ENCODE data around the gene HS3ST5. TPM values are rescaled to one million over a fixed set of nuclear protein-coding genes. Genes with fewer than 3 reads are reported as not detected.

Gene HS3ST5
- total RNA-seq, 1 experiment from 2014 or later = 0.29 TPM

DNA sequence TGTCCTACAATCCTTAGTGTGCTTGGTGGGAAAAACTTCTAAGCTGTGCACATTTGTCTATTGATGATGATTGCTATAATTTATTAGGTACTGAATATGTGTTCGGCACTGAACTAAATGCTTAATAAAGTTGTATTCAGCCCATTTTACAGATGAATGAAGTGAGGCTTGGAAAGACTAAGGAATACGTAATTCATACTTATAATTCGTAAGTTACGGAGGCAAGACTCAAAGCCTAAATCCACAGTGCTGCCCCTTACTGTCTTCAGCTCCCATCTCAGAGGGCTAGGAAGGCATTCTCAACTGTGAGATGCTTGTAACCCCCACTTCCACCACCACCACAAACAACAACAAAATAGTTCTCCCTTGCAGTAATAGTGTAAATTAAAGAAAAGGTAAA is 171.3 kb downstream of the HS3ST5 start:
- ChIA-PET CTCF (no interaction called here), POLR2A (no interaction called here)
- no peaks in the 10 kb centered on the region for H3K9me3 ChIP-seq
- H3K9me3 Mint-ChIP-seq (ENCODE audit: unreplicated experiment) = no peaks in the 10 kb centered on the region
- H3K27me3 ChIP-seq (replicated peaks; ENCODE audit: control insufficient read depth, insufficient read depth, low read length) = no peaks in the 10 kb centered on the region
- peaks cover 26% of the 10 kb centered on the region for H3K4me1 Mint-ChIP-seq (ENCODE audit: low read depth, unreplicated experiment)
- no peak overlapping the region for H3K4me3 Mint-ChIP-seq (ENCODE audit: unreplicated experiment)
- H3K36me3 ChIP-seq (ENCODE audit: control insufficient read depth, insufficient read depth, low read length) = no peaks in the 10 kb centered on the region
- no peaks in the 10 kb centered on the region for H3K36me3 Mint-ChIP-seq (ENCODE audit: insufficient read depth, unreplicated experiment)
- intact Hi-C loops (cut with micrococcal nuclease; ENCODE audit: unreplicated experiment) = no loop called here
- H3K27me3 Mint-ChIP-seq (ENCODE audit: insufficient read depth, unreplicated experiment) = no peaks in the 10 kb centered on the region
- DNase-seq = no peak
- no peak overlapping the region for H3K27ac Mint-ChIP-seq (ENCODE audit: unreplicated experiment)
- BruUV-seq (replicated peaks) = no TSS peak
- no peak overlapping the region for H3K4me3 ChIP-seq (ENCODE audit: low read depth, low read length)
- TF ChIP-seq, protein P1, sequence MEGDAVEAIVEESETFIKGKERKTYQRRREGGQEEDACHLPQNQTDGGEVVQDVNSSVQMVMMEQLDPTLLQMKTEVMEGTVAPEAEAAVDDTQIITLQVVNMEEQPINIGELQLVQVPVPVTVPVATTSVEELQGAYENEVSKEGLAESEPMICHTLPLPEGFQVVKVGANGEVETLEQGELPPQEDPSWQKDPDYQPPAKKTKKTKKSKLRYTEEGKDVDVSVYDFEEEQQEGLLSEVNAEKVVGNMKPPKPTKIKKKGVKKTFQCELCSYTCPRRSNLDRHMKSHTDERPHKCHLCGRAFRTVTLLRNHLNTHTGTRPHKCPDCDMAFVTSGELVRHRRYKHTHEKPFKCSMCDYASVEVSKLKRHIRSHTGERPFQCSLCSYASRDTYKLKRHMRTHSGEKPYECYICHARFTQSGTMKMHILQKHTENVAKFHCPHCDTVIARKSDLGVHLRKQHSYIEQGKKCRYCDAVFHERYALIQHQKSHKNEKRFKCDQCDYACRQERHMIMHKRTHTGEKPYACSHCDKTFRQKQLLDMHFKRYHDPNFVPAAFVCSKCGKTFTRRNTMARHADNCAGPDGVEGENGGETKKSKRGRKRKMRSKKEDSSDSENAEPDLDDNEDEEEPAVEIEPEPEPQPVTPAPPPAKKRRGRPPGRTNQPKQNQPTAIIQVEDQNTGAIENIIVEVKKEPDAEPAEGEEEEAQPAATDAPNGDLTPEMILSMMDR (IDR thresholded peaks at IDR 0.05; ENCODE audit: insufficient read depth in 1 of 2, low read depth in 1 of 2, low read length in 1 of 2, severe bottlenecking in 1 of 2, unreplicated experiment in 1 of 2) = no peak
- peaks cover 35% of the 10 kb centered on the region for H3K4me1 ChIP-seq

DNA sequence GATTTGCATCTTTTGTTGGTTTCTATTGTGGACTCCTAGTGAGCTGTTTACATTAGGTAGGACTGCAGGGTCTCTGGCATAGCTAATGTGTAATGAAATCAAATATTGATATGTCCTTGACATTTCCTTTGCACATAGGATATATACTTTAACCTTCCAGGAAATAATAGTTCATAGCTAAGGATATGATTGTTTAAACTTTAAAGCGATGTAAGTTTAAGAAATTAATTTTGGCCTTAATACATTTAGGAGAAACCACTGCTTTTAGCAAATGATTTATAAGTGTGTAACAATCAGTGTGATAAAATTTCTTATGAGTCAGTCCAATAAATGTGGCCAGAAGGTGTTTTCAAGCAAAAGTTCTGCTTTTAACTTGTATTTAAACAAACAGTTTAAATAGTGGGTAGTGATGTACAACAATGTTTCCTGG is 171.8 kb downstream of the HS3ST5 start:
- no peaks in the 10 kb centered on the region for H3K9me3 Mint-ChIP-seq (ENCODE audit: unreplicated experiment)
- H3K27ac Mint-ChIP-seq (ENCODE audit: unreplicated experiment) = no peak overlapping the region
- intact Hi-C loops (cut with micrococcal nuclease; ENCODE audit: unreplicated experiment) = no loop called here
- Histone ChIP-seq H3K27me3 (replicated peaks; ENCODE audit: control insufficient read depth, insufficient read depth, low read length) (no peaks in the 10 kb centered on the region), H3K36me3 (ENCODE audit: control insufficient read depth, insufficient read depth, low read length) (no peaks in the 10 kb centered on the region), H3K4me3 (ENCODE audit: low read depth, low read length) (no peak overlapping the region), H3K9me3 (no peaks in the 10 kb centered on the region), H3K4me1 (peaks cover 35% of the 10 kb centered on the region)
- DNase-seq = no peak
- H3K27me3 Mint-ChIP-seq (ENCODE audit: insufficient read depth, unreplicated experiment) = no peaks in the 10 kb centered on the region
- no TSS peak for BruUV-seq (replicated peaks)
- no peak overlapping the region for H3K4me3 Mint-ChIP-seq (ENCODE audit: unreplicated experiment)
- H3K36me3 Mint-ChIP-seq (ENCODE audit: insufficient read depth, unreplicated experiment) = no peaks in the 10 kb centered on the region
- POLR2A ChIA-PET = no interaction called here
- peaks cover 26% of the 10 kb centered on the region for H3K4me1 Mint-ChIP-seq (ENCODE audit: low read depth, unreplicated experiment)
- TF ChIP-seq, protein P1 (IDR thresholded peaks at IDR 0.05; ENCODE audit: insufficient read depth in 1 of 2, low read depth in 1 of 2, low read length in 1 of 2, severe bottlenecking in 1 of 2, unreplicated experiment in 1 of 2) = no peak
- CTCF ChIA-PET = no interaction called here

GRCh38 chr6:114170372-114170771 is 172.5 kb downstream of the HS3ST5 start:
- peaks cover 35% of the 10 kb centered on the region for H3K4me1 ChIP-seq
- H3K36me3 ChIP-seq (ENCODE audit: control insufficient read depth, insufficient read depth, low read length) = no peaks in the 10 kb centered on the region
- no TSS peak for BruUV-seq (replicated peaks)
- POLR2A ChIA-PET = interaction anchor here (0.8 kb wide), 1 partner anchor 25 kb away, joined by 4 read pairs; no protein-coding TSS in a partner anchor
- CTCF ChIA-PET = interaction anchor here (1.0 kb wide), 1 partner anchor 25 kb away, joined by 4 read pairs; no protein-coding TSS in a partner anchor
- Mint-ChIP-seq H3K4me3 (ENCODE audit: unreplicated experiment) (no peak overlapping the region), H3K9me3 (ENCODE audit: unreplicated experiment) (no peaks in the 10 kb centered on the region), H3K27me3 (ENCODE audit: insufficient read depth, unreplicated experiment) (no peaks in the 10 kb centered on the region), H3K4me1 (ENCODE audit: low read depth, unreplicated experiment) (peaks cover 26% of the 10 kb centered on the region), H3K36me3 (ENCODE audit: insufficient read depth, unreplicated experiment) (no peaks in the 10 kb centered on the region), H3K27ac (ENCODE audit: unreplicated experiment) (no peak overlapping the region)
- intact Hi-C loops (cut with micrococcal nuclease; ENCODE audit: unreplicated experiment) = no loop called here
- no peak overlapping the region for H3K4me3 ChIP-seq (ENCODE audit: low read depth, low read length)
- no peak for DNase-seq
- TF ChIP-seq, protein P1 (IDR thresholded peaks at IDR 0.05; ENCODE audit: insufficient read depth in 1 of 2, low read depth in 1 of 2, low read length in 1 of 2, severe bottlenecking in 1 of 2, unreplicated experiment in 1 of 2) = no peak
- no peaks in the 10 kb centered on the region for H3K9me3 ChIP-seq
- H3K27me3 ChIP-seq (replicated peaks; ENCODE audit: control insufficient read depth, insufficient read depth, low read length) = no peaks in the 10 kb centered on the region
